Upper lobe of left lung (tissue), 6 donors: Measurements from ENCODE around the gene ZNF407. TPM values are rescaled to one million over a fixed set of nuclear protein-coding genes. Genes with fewer than 3 reads are reported as not detected.

ENCODE experiments used
- ATAC-seq, 2 donors: fragments of 200-7000 bp; cut with Tn5 transposase; one replicate each; pipeline ENCODE4 v1.9.1; 2022; ENCODE audit warnings: mild to moderate bottlenecking in 2 of 2, moderate library complexity in 2 of 2; ENCODE audit not compliant: low FRiP score in 2 of 2
- DNase-seq, 2 donors: peaks; one replicate each; pipeline ENCODE4 v3.0.0-alpha.2; 2019 to 2020
- H3K27ac ChIP-seq, 4 donors: fragments of 200-600 bp; sonication (generic); one replicate each; pipeline ENCODE4 v1.5.1; 2016 to 2019
- H3K27me3 ChIP-seq, 4 donors: fragments of 200-600 bp; sonication (generic); one replicate each; pipeline ENCODE4 v1.5.1; 2017 to 2019
- H3K36me3 ChIP-seq, 4 donors: fragments of 200-600 bp; sonication (generic); one replicate each; pipeline ENCODE4 v1.5.1; 2016 to 2019
- H3K4me1 ChIP-seq, 4 donors: fragments of 200-600 bp; sonication (generic); one replicate each; pipeline ENCODE4 v1.5.1; 2018 to 2019
- H3K4me3 ChIP-seq, 4 donors: fragments of 200-600 bp; sonication (generic); one replicate each; pipeline ENCODE4 v1.5.1; 2017 to 2019; ENCODE audit warnings: mild to moderate bottlenecking in 2 of 4, moderate library complexity in 1 of 4
- H3K9me3 ChIP-seq, 4 donors: fragments of 200-600 bp; sonication (generic); one replicate each; pipeline ENCODE4 v1.5.1; 2018 to 2019
- CTCF ChIP-seq, 6 experiments: fragments of 450-650 bp in 4 of 6; fragments of 200-600 bp in 2 of 6; sonication (generic) in 2 of 6; IDR thresholded peaks; one replicate each; pipeline ENCODE4 v1.5.1; 2016 to 2019; ENCODE audit warnings: antibody characterized with exemption in 6 of 6
- EP300 ChIP-seq, 4 donors: sonication (generic); formaldehyde crosslinking; IDR thresholded peaks; one replicate each; pipeline ENCODE4 v1.5.1; 2017; ENCODE audit warnings: antibody characterized with exemption in 4 of 4, control low read depth in 2 of 4
- POLR2A ChIP-seq, 4 donors: fragments of 450-650 bp; IDR thresholded peaks; one replicate each; pipeline ENCODE4 v1.5.1; 2016 to 2017; ENCODE audit warnings: antibody characterized with exemption in 4 of 4, mild to moderate bottlenecking in 2 of 4
- POLR2AphosphoS5 ChIP-seq, 2 donors: sonication (generic); formaldehyde crosslinking; IDR thresholded peaks; one replicate each; pipeline ENCODE4 v1.5.1; 2017; ENCODE audit warnings: antibody characterized with exemption in 2 of 2
- WGBS, 2 donors: methylation state at CpG; one replicate each; pipeline ENCODE4 v1.1.5; 2017 to 2018; 5-methylcytosine and 5-hydroxymethylcytosine counted together
- total RNA-seq, 6 donors: library from RNA; depleted of rRNA in 4 of 6; stranded (reverse); fragments of >200 nt in 4 of 6; gene quantifications; one replicate each; pipeline versions ENCODE4 v1.1.0 to v1.2.1, GENCODE V29; 2016 to 2021
- donor health status: DM: no; HTN: no; CAD: no; lungs with moderate emphysema.
- donor health status: DM: no; HTN: yes; CAD: no; lungs with severe emphysema.

ZNF407 gene
- total RNA-seq, 6 donors from 2014 or later: 12.2 to 77.5 (median 17.1) TPM

GRCh38 chr18:75064513-75064905 is 466.8 kb downstream of the ZNF407 start:
- Histone ChIP-seq H3K36me3 (peaks cover 0 to 17% (median 15%) of the 10 kb centered on the region in 4 donors), H3K4me3 (no peak overlapping the region), H3K27ac (no peak overlapping the region), H3K9me3 (no peaks in the 10 kb centered on the region), H3K27me3 (no peaks in the 10 kb centered on the region), H3K4me1 (no peaks in the 10 kb centered on the region)
- WGBS, 2 donors: 92 to 98% methylated on average over 3 to 14 of the region's 16 CpGs
- TF ChIP-seq EP300 (IDR thresholded peaks at IDR 0.05) (no peak), POLR2A (IDR thresholded peaks at IDR 0.05) (no peak), CTCF (IDR thresholded peaks at IDR 0.05) (no peak), POLR2AphosphoS5 (IDR thresholded peaks at IDR 0.05) (no peak)
- ATAC-seq: no peak
- DNase-seq: peak in 1 of 2 donors; percentile 70

- no peak for DNase-seq
- Histone ChIP-seq H3K27ac (no peak overlapping the region), H3K9me3 (no peaks in the 10 kb centered on the region), H3K4me1 (peaks cover 0 to 6% (median 4%) of the 10 kb centered on the region in 4 donors), H3K27me3 (no peaks in the 10 kb centered on the region), H3K4me3 (no peak overlapping the region), H3K36me3 (peaks cover 0 to 17% (median 15%) of the 10 kb centered on the region in 4 donors)
- 88 to 89% methylated on average over 21 of the region's 21 CpGs for WGBS, 2 donors
- TF ChIP-seq POLR2A (IDR thresholded peaks at IDR 0.05) (no peak), EP300 (IDR thresholded peaks at IDR 0.05) (no peak), POLR2AphosphoS5 (IDR thresholded peaks at IDR 0.05) (no peak), CTCF (IDR thresholded peaks at IDR 0.05) (no peak)
- no peak for ATAC-seq
These were observed 467.8 kb downstream of the ZNF407 start for GRCh38 chr18:75065251-75066000.

GRCh38 chr18:75066021-75066880 is 468.6 kb downstream of the ZNF407 start:
- H3K27me3 ChIP-seq: no peaks in the 10 kb centered on the region
- no peak for DNase-seq
- no peak overlapping the region for H3K4me3 ChIP-seq
- H3K4me1 ChIP-seq: peaks cover 3 to 12% (median 9%) of the 10 kb centered on the region in 4 donors
- no peak for ATAC-seq
- no peaks in the 10 kb centered on the region for H3K9me3 ChIP-seq
- 94 to 97% methylated on average over 16 of the region's 16 CpGs for WGBS, 2 donors
- TF ChIP-seq CTCF (IDR thresholded peaks at IDR 0.05): no peak
- TF ChIP-seq POLR2AphosphoS5 (IDR thresholded peaks at IDR 0.05): no peak
- no peak for TF ChIP-seq POLR2A (IDR thresholded peaks at IDR 0.05)
- TF ChIP-seq EP300 (IDR thresholded peaks at IDR 0.05): no peak
- H3K36me3 ChIP-seq: peaks cover 0 to 17% (median 15%) of the 10 kb centered on the region in 4 donors
- no peak overlapping the region for H3K27ac ChIP-seq

GRCh38 chr18:75066936-75067335 is 469.3 kb downstream of the ZNF407 start:
- H3K4me3 ChIP-seq: no peak overlapping the region
- H3K36me3 ChIP-seq: peaks cover 0 to 17% (median 15%) of the 10 kb centered on the region in 4 donors
- no peaks in the 10 kb centered on the region for H3K27me3 ChIP-seq
- H3K9me3 ChIP-seq: no peaks in the 10 kb centered on the region
- TF ChIP-seq CTCF (IDR thresholded peaks at IDR 0.05): no peak
- WGBS, 2 donors: 77 to 78% methylated on average over 11 of the region's 11 CpGs
- DNase-seq (peak in 1 of 2 donors; percentile 39), ATAC-seq (peak in 1 of 2 donors; percentile 19)
- H3K4me1 ChIP-seq: peaks cover 9 to 19% (median 16%) of the 10 kb centered on the region in 4 donors
- no peak overlapping the region for H3K27ac ChIP-seq
